ENCODE data around the gene PLP2. TPM values are rescaled to one million over a fixed set of nuclear protein-coding genes. Genes with fewer than 3 reads are reported as not detected.
"Not testable (repeated sequence)": the region's sequence is repeated elsewhere in the genome, so short reads cannot be mapped to it uniquely, and the experiment has no call there.

The PLP2 gene
- total RNA-seq, 1 experiment from 2014 or later = 293 TPM

- in situ Hi-C loops (cut with HindIII; ENCODE audit: low pct_unique_long_range_greater_than_20kb, low sequenced_read_pairs) = no loop called here
- ATAC-seq (no peak), DNase-seq (ENCODE audit: low read depth, low spot score) (no peak)
- TF ChIP-seq, protein P1, sequence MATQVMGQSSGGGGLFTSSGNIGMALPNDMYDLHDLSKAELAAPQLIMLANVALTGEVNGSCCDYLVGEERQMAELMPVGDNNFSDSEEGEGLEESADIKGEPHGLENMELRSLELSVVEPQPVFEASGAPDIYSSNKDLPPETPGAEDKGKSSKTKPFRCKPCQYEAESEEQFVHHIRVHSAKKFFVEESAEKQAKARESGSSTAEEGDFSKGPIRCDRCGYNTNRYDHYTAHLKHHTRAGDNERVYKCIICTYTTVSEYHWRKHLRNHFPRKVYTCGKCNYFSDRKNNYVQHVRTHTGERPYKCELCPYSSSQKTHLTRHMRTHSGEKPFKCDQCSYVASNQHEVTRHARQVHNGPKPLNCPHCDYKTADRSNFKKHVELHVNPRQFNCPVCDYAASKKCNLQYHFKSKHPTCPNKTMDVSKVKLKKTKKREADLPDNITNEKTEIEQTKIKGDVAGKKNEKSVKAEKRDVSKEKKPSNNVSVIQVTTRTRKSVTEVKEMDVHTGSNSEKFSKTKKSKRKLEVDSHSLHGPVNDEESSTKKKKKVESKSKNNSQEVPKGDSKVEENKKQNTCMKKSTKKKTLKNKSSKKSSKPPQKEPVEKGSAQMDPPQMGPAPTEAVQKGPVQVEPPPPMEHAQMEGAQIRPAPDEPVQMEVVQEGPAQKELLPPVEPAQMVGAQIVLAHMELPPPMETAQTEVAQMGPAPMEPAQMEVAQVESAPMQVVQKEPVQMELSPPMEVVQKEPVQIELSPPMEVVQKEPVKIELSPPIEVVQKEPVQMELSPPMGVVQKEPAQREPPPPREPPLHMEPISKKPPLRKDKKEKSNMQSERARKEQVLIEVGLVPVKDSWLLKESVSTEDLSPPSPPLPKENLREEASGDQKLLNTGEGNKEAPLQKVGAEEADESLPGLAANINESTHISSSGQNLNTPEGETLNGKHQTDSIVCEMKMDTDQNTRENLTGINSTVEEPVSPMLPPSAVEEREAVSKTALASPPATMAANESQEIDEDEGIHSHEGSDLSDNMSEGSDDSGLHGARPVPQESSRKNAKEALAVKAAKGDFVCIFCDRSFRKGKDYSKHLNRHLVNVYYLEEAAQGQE (IDR thresholded peaks at IDR 0.05; ENCODE audit: insufficient read depth in 1 of 2, low read depth in 2 of 2, low read length in 1 of 2) = no peak
- no peak for TF ChIP-seq SIN3A (IDR thresholded peaks at IDR 0.05; ENCODE audit: borderline replicate concordance, insufficient read depth, low read depth, low read length)
- TF ChIP-seq, protein P2, sequence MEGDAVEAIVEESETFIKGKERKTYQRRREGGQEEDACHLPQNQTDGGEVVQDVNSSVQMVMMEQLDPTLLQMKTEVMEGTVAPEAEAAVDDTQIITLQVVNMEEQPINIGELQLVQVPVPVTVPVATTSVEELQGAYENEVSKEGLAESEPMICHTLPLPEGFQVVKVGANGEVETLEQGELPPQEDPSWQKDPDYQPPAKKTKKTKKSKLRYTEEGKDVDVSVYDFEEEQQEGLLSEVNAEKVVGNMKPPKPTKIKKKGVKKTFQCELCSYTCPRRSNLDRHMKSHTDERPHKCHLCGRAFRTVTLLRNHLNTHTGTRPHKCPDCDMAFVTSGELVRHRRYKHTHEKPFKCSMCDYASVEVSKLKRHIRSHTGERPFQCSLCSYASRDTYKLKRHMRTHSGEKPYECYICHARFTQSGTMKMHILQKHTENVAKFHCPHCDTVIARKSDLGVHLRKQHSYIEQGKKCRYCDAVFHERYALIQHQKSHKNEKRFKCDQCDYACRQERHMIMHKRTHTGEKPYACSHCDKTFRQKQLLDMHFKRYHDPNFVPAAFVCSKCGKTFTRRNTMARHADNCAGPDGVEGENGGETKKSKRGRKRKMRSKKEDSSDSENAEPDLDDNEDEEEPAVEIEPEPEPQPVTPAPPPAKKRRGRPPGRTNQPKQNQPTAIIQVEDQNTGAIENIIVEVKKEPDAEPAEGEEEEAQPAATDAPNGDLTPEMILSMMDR (IDR thresholded peaks at IDR 0.05) = no peak
- no peak for TF ChIP-seq TCF7L2 (IDR thresholded peaks at IDR 0.05; ENCODE audit: low read depth, low read length)
- no peak for TF ChIP-seq POLR2AphosphoS5 (IDR thresholded peaks at IDR 0.05; ENCODE audit: low read depth, low read length)
- H3K9me3 ChIP-seq (ENCODE audit: control insufficient read depth, insufficient read depth, low read depth, low read length) = peaks cover 4% of the 10 kb centered on the region; the same call in 1 of the 2 replicates
- no peaks in the 10 kb centered on the region for H3K27me3 ChIP-seq (ENCODE audit: control insufficient read depth, insufficient read depth, low read length)
- no peaks in the 10 kb centered on the region for H3K4me1 ChIP-seq (ENCODE audit: control insufficient read depth, insufficient read depth, low read length)
- H3K27ac ChIP-seq (ENCODE audit: low read length) = no peak overlapping the region
- intact Hi-C loops (cut with micrococcal nuclease; ENCODE audit: unreplicated experiment) = no loop called here
- H3K36me3 ChIP-seq (ENCODE audit: control insufficient read depth, insufficient read depth, low read length) = no peaks in the 10 kb centered on the region
- CTCF ChIA-PET = interaction anchor here (0.6 to 0.9 kb wide), 3 partner anchors 8 to 18 kb away, joined by 5 to 8 read pairs (median 6); no protein-coding TSS in a partner anchor
- no TSS peak for BruUV-seq (replicated peaks)
- no peak overlapping the region for H3K4me3 ChIP-seq (ENCODE audit: low read depth in 2 of 2, low read length in 2 of 2)
- POLR2A ChIA-PET = interaction anchor here (0.7 kb wide), 1 partner anchor 88 kb away, joined by 10 read pairs; no protein-coding TSS in a partner anchor
Observed at GRCh38 chrX:49137492-49137891, 34.2 kb upstream of the PLP2 start.

- POLR2A ChIA-PET = no interaction called here
- no TSS peak for BruUV-seq (replicated peaks)
- Histone ChIP-seq H3K4me1 (ENCODE audit: control insufficient read depth, insufficient read depth, low read length) (no peaks in the 10 kb centered on the region), H3K9me3 (ENCODE audit: control insufficient read depth, insufficient read depth, low read depth, low read length) (peaks cover 4% of the 10 kb centered on the region; the same call in 1 of the 2 replicates), H3K4me3 (ENCODE audit: low read depth in 2 of 2, low read length in 2 of 2) (no peak overlapping the region), H3K36me3 (ENCODE audit: control insufficient read depth, insufficient read depth, low read length) (no peaks in the 10 kb centered on the region), H3K27ac (ENCODE audit: low read length) (no peak overlapping the region), H3K27me3 (ENCODE audit: control insufficient read depth, insufficient read depth, low read length) (no peaks in the 10 kb centered on the region)
- CTCF ChIA-PET = no interaction called here
- ATAC-seq (no peak), DNase-seq (ENCODE audit: low read depth, low spot score) (no peak)
- in situ Hi-C loops (cut with HindIII; ENCODE audit: low pct_unique_long_range_greater_than_20kb, low sequenced_read_pairs) (no loop called here), intact Hi-C loops (cut with micrococcal nuclease; ENCODE audit: unreplicated experiment) (no loop called here)
- TF ChIP-seq TCF7L2 (IDR thresholded peaks at IDR 0.05; ENCODE audit: low read depth, low read length) = no peak
- no peak for TF ChIP-seq SIN3A (IDR thresholded peaks at IDR 0.05; ENCODE audit: borderline replicate concordance, insufficient read depth, low read depth, low read length)
- TF ChIP-seq, protein P2 (IDR thresholded peaks at IDR 0.05) = no peak
- no peak for TF ChIP-seq POLR2AphosphoS5 (IDR thresholded peaks at IDR 0.05; ENCODE audit: low read depth, low read length)
- TF ChIP-seq, protein P1 (IDR thresholded peaks at IDR 0.05; ENCODE audit: insufficient read depth in 1 of 2, low read depth in 2 of 2, low read length in 1 of 2) = no peak
Observed at GRCh38 chrX:49139713-49140112, 32.0 kb upstream of the PLP2 start.

DNA sequence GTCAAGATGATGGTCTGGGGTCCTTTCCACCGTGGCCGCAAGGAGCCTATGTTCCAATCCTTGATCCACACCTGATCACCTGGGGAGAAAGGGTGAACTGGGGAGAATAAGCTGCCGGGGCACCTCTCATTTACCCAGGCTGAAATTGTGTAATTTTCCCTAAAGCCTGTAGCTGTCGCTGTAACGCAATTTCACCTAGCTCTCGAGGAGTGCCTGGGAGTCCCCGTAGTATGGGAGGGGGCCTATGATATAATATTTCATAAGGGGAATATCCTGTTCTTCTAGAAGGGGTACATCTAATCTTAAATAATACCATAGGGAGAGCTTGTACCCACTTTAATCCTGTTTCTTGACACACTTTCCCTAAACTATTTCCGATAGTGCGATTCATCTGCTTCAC, 29.4 kb upstream of the PLP2 start:
- H3K9me3 ChIP-seq (ENCODE audit: control insufficient read depth, insufficient read depth, low read depth, low read length); DNase-seq (ENCODE audit: low read depth, low spot score); H3K4me3 ChIP-seq (ENCODE audit: low read depth in 2 of 2, low read length in 2 of 2); intact Hi-C loops (cut with micrococcal nuclease; ENCODE audit: unreplicated experiment); in situ Hi-C loops (cut with HindIII; ENCODE audit: low pct_unique_long_range_greater_than_20kb, low sequenced_read_pairs); H3K36me3 ChIP-seq (ENCODE audit: control insufficient read depth, insufficient read depth, low read length); ATAC-seq; H3K27me3 ChIP-seq (ENCODE audit: control insufficient read depth, insufficient read depth, low read length); BruUV-seq (replicated peaks); H3K4me1 ChIP-seq (ENCODE audit: control insufficient read depth, insufficient read depth, low read length); H3K27ac ChIP-seq (ENCODE audit: low read length); POLR2A ChIA-PET: not testable (repeated sequence)
- CTCF ChIA-PET = interaction anchor here (2.5 kb wide), 1 partner anchor 14 kb away, joined by 8 read pairs; no protein-coding TSS in a partner anchor

Measured in Panc1 (cell line).